Hepatocyte (in vitro differentiated cells): ENCODE data around the gene CATSPERB. TPM values are rescaled to one million over a fixed set of nuclear protein-coding genes. Genes with fewer than 3 reads are reported as not detected.
"Not testable (repeated sequence)": the region's sequence is repeated elsewhere in the genome, so short reads cannot be mapped to it uniquely, and the experiment has no call there.

ENCODE experiments used
- DNase-seq: peaks from one replicate; pipeline ENCODE4 v3.0.0-alpha.2; 2016; ENCODE audit warnings: low spot score
- H2AFZ ChIP-seq: fragments of 200-600 bp; sonication (generic); 2 replicates; pipeline ENCODE4 v1.6.0; 2016; ENCODE audit warnings: antibody characterized with exemption, mild to moderate bottlenecking
- H3K27ac ChIP-seq: fragments of 200-600 bp; sonication (generic); 2 replicates; pipeline ENCODE4 v1.5.1; 2016; ENCODE audit warnings: mild to moderate bottlenecking
- H3K27me3 ChIP-seq: fragments of 200-600 bp; sonication (generic); 2 replicates; pipeline ENCODE4 v1.6.1; 2016
- H3K36me3 ChIP-seq: fragments of 200-600 bp; sonication (generic); replicated peaks from 2 replicates; pipeline ENCODE4 v1.5.1; 2016; ENCODE audit warnings: low read depth; ENCODE audit not compliant: insufficient read depth
- H3K4me1 ChIP-seq: fragments of 200-600 bp; sonication (generic); 2 replicates; pipeline ENCODE4 v1.5.1; 2016; ENCODE audit warnings: mild to moderate bottlenecking, moderate library complexity; ENCODE audit not compliant: insufficient read depth
- H3K4me2 ChIP-seq: fragments of 200-600 bp; sonication (generic); 2 replicates; pipeline ENCODE4 v1.6.0; 2016
- H3K4me3 ChIP-seq: fragments of 200-600 bp; sonication (generic); 2 replicates; pipeline ENCODE4 v1.5.1; 2016; ENCODE audit warnings: mild to moderate bottlenecking
- H3K79me2 ChIP-seq: fragments of 200-600 bp; sonication (generic); 2 replicates; pipeline ENCODE4 v1.6.0; 2017; ENCODE audit warnings: mild to moderate bottlenecking
- H3K9me2 ChIP-seq: fragments of 200-600 bp; sonication (generic); replicated peaks from 2 replicates; pipeline ENCODE4 v1.6.0; 2017; ENCODE audit warnings: mild to moderate bottlenecking; ENCODE audit not compliant: insufficient read depth
- H3K9me3 ChIP-seq: fragments of 200-600 bp; sonication (generic); 2 replicates; pipeline ENCODE4 v1.5.1; 2016; ENCODE audit warnings: low read depth, mild to moderate bottlenecking
- H4K20me1 ChIP-seq: fragments of 200-600 bp; sonication (generic); 2 replicates; pipeline ENCODE4 v1.6.0; 2016; ENCODE audit warnings: mild to moderate bottlenecking; ENCODE audit not compliant: insufficient read depth, poor library complexity, severe bottlenecking
- CTCF ChIP-seq: fragments of 200-600 bp; sonication (generic); IDR thresholded peaks from 2 replicates; pipeline ENCODE4 v1.5.1; 2016; ENCODE audit warnings: antibody characterized with exemption, mild to moderate bottlenecking; ENCODE audit not compliant: poor library complexity
- EZH2 ChIP-seq: fragments of 200-600 bp; sonication (generic); IDR thresholded peaks from 2 replicates; pipeline ENCODE4 v1.6.1; 2016; ENCODE audit warnings: antibody characterized with exemption, mild to moderate bottlenecking, borderline replicate concordance
- EZH2phosphoT487 ChIP-seq: fragments of 200-600 bp; sonication (generic); IDR thresholded peaks from one replicate; pipeline ENCODE4 v1.6.1; 2018; ENCODE audit warnings: antibody characterized with exemption, mild to moderate bottlenecking, low read depth, moderate library complexity; ENCODE audit not compliant: unreplicated experiment, severe bottlenecking
- WGBS: methylation state at CpG from one replicate; pipeline ENCODE4 v1.1.6; 2016; ENCODE audit warnings: low lambda C conversion rate; ENCODE audit errors: missing lambda C conversion rate; 5-methylcytosine and 5-hydroxymethylcytosine counted together
- polyA plus RNA-seq: library from polyadenylated mRNA; unstranded; fragments of >200 nt; fragmentation: Nextera tagmentation; extraction: Ambion mirVana; gene quantifications from 2 replicates; pipeline ENCODE4 v1.2.1, GENCODE V29; 2016
- total RNA-seq: library from RNA; depleted of rRNA; stranded (reverse); fragments of >200 nt; gene quantifications from 2 replicates; pipeline ENCODE4 v1.2.3, GENCODE V29; 2014

The CATSPERB gene
- total and polyA plus RNA-seq, 2 experiments from 2014 or later: 0.93 to 7.1 TPM

GRCh38 chr14:91679273-91679672, 52.6 kb downstream of the CATSPERB start:
- Histone ChIP-seq H3K27me3 (no peaks in the 10 kb centered on the region), H4K20me1 (no peaks in the 10 kb centered on the region), H3K36me3 (no peaks in the 10 kb centered on the region), H3K79me2 (no peaks in the 10 kb centered on the region), H3K4me1 (no peaks in the 10 kb centered on the region), H2AFZ (no peak overlapping the region), H3K4me3 (no peak overlapping the region), H3K4me2 (no peak overlapping the region), H3K9me2 (no peaks in the 10 kb centered on the region), H3K27ac (no peak overlapping the region), H3K9me3 (no peaks in the 10 kb centered on the region)
- no peak for TF ChIP-seq EZH2
- TF ChIP-seq CTCF: no peak
- TF ChIP-seq EZH2phosphoT487: no peak
- DNase-seq: no peak

- H3K27me3 ChIP-seq, H3K36me3 ChIP-seq, H3K9me2 ChIP-seq, H3K79me2 ChIP-seq, H3K27ac ChIP-seq, H3K9me3 ChIP-seq, H3K4me2 ChIP-seq, H4K20me1 ChIP-seq, H3K4me1 ChIP-seq, H3K4me3 ChIP-seq, H2AFZ ChIP-seq, DNase-seq: not testable (repeated sequence)
- 96% methylated on average over 3 of the region's 3 CpGs for WGBS
Observed at GRCh38 chr14:91677687-91678086, 54.2 kb downstream of the CATSPERB start.

GRCh38 chr14:91674911-91675310, 57.0 kb downstream of the CATSPERB start:
- Histone ChIP-seq H2AFZ (no peak overlapping the region), H3K27me3 (no peaks in the 10 kb centered on the region), H3K27ac (no peak overlapping the region), H3K79me2 (no peaks in the 10 kb centered on the region), H3K4me1 (no peaks in the 10 kb centered on the region), H3K4me2 (no peak overlapping the region), H3K9me2 (no peaks in the 10 kb centered on the region), H3K36me3 (no peaks in the 10 kb centered on the region), H3K9me3 (no peaks in the 10 kb centered on the region), H4K20me1 (no peaks in the 10 kb centered on the region), H3K4me3 (no peak overlapping the region)
- TF ChIP-seq CTCF: no peak
- TF ChIP-seq EZH2phosphoT487: no peak
- TF ChIP-seq EZH2: no peak
- DNase-seq: no peak
- 88% methylated on average over 3 of the region's 3 CpGs for WGBS

GRCh38 chr14:91669867-91670266, 62.0 kb downstream of the CATSPERB start:
- no peaks in the 10 kb centered on the region for H3K9me2 ChIP-seq
- H3K79me2 ChIP-seq: no peaks in the 10 kb centered on the region
- no peaks in the 10 kb centered on the region for H3K9me3 ChIP-seq
- TF ChIP-seq EZH2phosphoT487 (no peak), CTCF (no peak), EZH2 (no peak)
- no peak for DNase-seq
- H3K36me3 ChIP-seq: no peaks in the 10 kb centered on the region
- H3K27me3 ChIP-seq: no peaks in the 10 kb centered on the region
- no peaks in the 10 kb centered on the region for H4K20me1 ChIP-seq
- WGBS: 86% methylated on average over 2 of the region's 2 CpGs
- H2AFZ ChIP-seq: no peak overlapping the region
- H3K4me2 ChIP-seq: no peak overlapping the region
- H3K4me1 ChIP-seq: no peaks in the 10 kb centered on the region
- H3K27ac ChIP-seq: no peak overlapping the region
- no peak overlapping the region for H3K4me3 ChIP-seq

GRCh38 chr14:91667101-91667500, 64.8 kb downstream of the CATSPERB start:
- not testable (repeated sequence) for H3K79me2 ChIP-seq, H3K4me2 ChIP-seq, H3K27ac ChIP-seq, DNase-seq, H3K4me3 ChIP-seq, H4K20me1 ChIP-seq, H3K9me2 ChIP-seq, H3K9me3 ChIP-seq, H3K4me1 ChIP-seq, H3K27me3 ChIP-seq, H3K36me3 ChIP-seq, H2AFZ ChIP-seq
- WGBS: 96% methylated on average over 2 of the region's 2 CpGs
